Activated T-cell treated with anti-CD3 and anti-CD28 coated beads, Interleukin-2, amount 50 U/mL, for 72 hours (primary cell): ENCODE measurements around the gene RNASEH1. TPM values are rescaled to one million over a fixed set of nuclear protein-coding genes. Genes with fewer than 3 reads are reported as not detected.
"Not testable (repeated sequence)": the region's sequence is repeated elsewhere in the genome, so short reads cannot be mapped to it uniquely, and the experiment has no call there.

ENCODE experiments used
- ATAC-seq, 2 donors: fragments of 150-1000 bp; cut with Tn5 transposase; replicated peaks in 1 of 2; 2 replicates each; pipeline ENCODE4 v1.10.0; 2021; ENCODE audit warnings: moderate library complexity in 2 of 2, mild to moderate bottlenecking in 1 of 2
- DNase-seq, 2 donors: peaks; one replicate each; pipeline ENCODE4 v3.0.0; 2021 to 2022; ENCODE audit warnings: mixed read lengths in 1 of 2
- H3K27ac Mint-ChIP-seq: one replicate; pipeline ENCODE4 v1.8.0; 2022; ENCODE audit warnings: mild to moderate bottlenecking, moderate library complexity, mixed read lengths
- H3K27me3 Mint-ChIP-seq: one replicate; pipeline ENCODE4 v1.8.0; 2022; ENCODE audit warnings: low read depth, mixed read lengths
- H3K36me3 Mint-ChIP-seq, 2 donors: one replicate each; pipeline ENCODE4 v1.8.0; 2022; ENCODE audit warnings: mixed read lengths in 2 of 2, mild to moderate bottlenecking in 1 of 2; ENCODE audit not compliant: insufficient read depth in 2 of 2
- H3K4me1 Mint-ChIP-seq: one replicate; pipeline ENCODE4 v1.8.0; 2022; ENCODE audit warnings: low read depth, mixed read lengths
- H3K4me3 Mint-ChIP-seq, 2 donors: one replicate each; pipeline ENCODE4 v1.8.0; 2022; ENCODE audit warnings: mild to moderate bottlenecking in 2 of 2, mixed read lengths in 2 of 2, moderate library complexity in 2 of 2
- H3K9me3 Mint-ChIP-seq, 2 donors: one replicate each; pipeline ENCODE4 v1.8.0; 2022; ENCODE audit warnings: mixed read lengths in 2 of 2
- total RNA-seq, 2 donors: library from RNA; stranded (reverse); gene quantifications; one replicate each; pipeline ENCODE4 v1.2.3, GENCODE V29; 2022

Gene RNASEH1
- total RNA-seq, 2 donors from 2014 or later = 23.4 to 24.1 TPM

- peaks cover 5% of the 10 kb centered on the region for H3K4me1 Mint-ChIP-seq
- peaks cover 3 to 9% of the 10 kb centered on the region in 2 donors for H3K36me3 Mint-ChIP-seq
- ATAC-seq = no peak
- no peaks in the 10 kb centered on the region for H3K9me3 Mint-ChIP-seq
- no peaks in the 10 kb centered on the region for H3K27me3 Mint-ChIP-seq
- H3K27ac Mint-ChIP-seq = no peak overlapping the region
- H3K4me3 Mint-ChIP-seq = no peak overlapping the region
- DNase-seq = no peak
Observed at GRCh38 chr2:3585261-3586109, 27.4 kb upstream of the RNASEH1 start.

GRCh38 chr2:3584608-3585260, 26.6 kb upstream of the RNASEH1 start:
- H3K4me3 Mint-ChIP-seq = no peak overlapping the region
- ATAC-seq = peak in 1 of 2 donors; percentile 26
- no peaks in the 10 kb centered on the region for H3K9me3 Mint-ChIP-seq
- H3K36me3 Mint-ChIP-seq = peaks cover 6 to 12% of the 10 kb centered on the region in 2 donors
- peaks cover 12% of the 10 kb centered on the region for H3K4me1 Mint-ChIP-seq
- DNase-seq = no peak
- H3K27me3 Mint-ChIP-seq = no peaks in the 10 kb centered on the region
- no peak overlapping the region for H3K27ac Mint-ChIP-seq

GRCh38 chr2:3584076-3584475, 25.9 kb upstream of the RNASEH1 start:
- no peak overlapping the region for H3K27ac Mint-ChIP-seq
- peaks cover 11 to 18% of the 10 kb centered on the region in 2 donors for H3K36me3 Mint-ChIP-seq
- H3K4me3 Mint-ChIP-seq = no peak overlapping the region
- no peaks in the 10 kb centered on the region for H3K9me3 Mint-ChIP-seq
- no peak for ATAC-seq
- no peaks in the 10 kb centered on the region for H3K27me3 Mint-ChIP-seq
- H3K4me1 Mint-ChIP-seq = peaks cover 19% of the 10 kb centered on the region
- DNase-seq = no peak

- Mint-ChIP-seq H3K4me1 (peaks cover 43% of the 10 kb centered on the region), H3K9me3 (no peaks in the 10 kb centered on the region), H3K27ac (no peak overlapping the region), H3K27me3 (no peaks in the 10 kb centered on the region), H3K36me3 (peaks cover 23 to 42% of the 10 kb centered on the region in 2 donors), H3K4me3 (no peak overlapping the region)
- ATAC-seq (peak in 1 of 2 donors; percentile 28), DNase-seq (no peak)
Observed at GRCh38 chr2:3581367-3582262, 23.5 kb upstream of the RNASEH1 start.

GRCh38 chr2:3580449-3580848, 22.3 kb upstream of the RNASEH1 start:
- H3K4me1 Mint-ChIP-seq = peaks cover 52% of the 10 kb centered on the region
- no peaks in the 10 kb centered on the region for H3K9me3 Mint-ChIP-seq
- no peak for DNase-seq
- H3K36me3 Mint-ChIP-seq = peaks cover 30 to 52% of the 10 kb centered on the region in 2 donors
- no peaks in the 10 kb centered on the region for H3K27me3 Mint-ChIP-seq
- H3K27ac Mint-ChIP-seq = peak overlapping the region; percentile 62
- no peak overlapping the region for H3K4me3 Mint-ChIP-seq
- no peak for ATAC-seq

- H3K4me1 Mint-ChIP-seq = peaks cover 61% of the 10 kb centered on the region
- H3K4me3 Mint-ChIP-seq = peak overlapping the region; percentile 46 to 94
- ATAC-seq = no peak
- DNase-seq = no peak
- H3K36me3 Mint-ChIP-seq = peaks cover 30 to 58% of the 10 kb centered on the region in 2 donors
- H3K9me3 Mint-ChIP-seq = no peaks in the 10 kb centered on the region
- peak overlapping the region; percentile 94 for H3K27ac Mint-ChIP-seq
- no peaks in the 10 kb centered on the region for H3K27me3 Mint-ChIP-seq
Observed at GRCh38 chr2:3578987-3579386, 20.9 kb upstream of the RNASEH1 start.

- H3K27ac Mint-ChIP-seq = peak overlapping the region; percentile 94
- H3K9me3 Mint-ChIP-seq, ATAC-seq, DNase-seq, H3K27me3 Mint-ChIP-seq: not testable (repeated sequence)
- peaks cover 28 to 55% of the 10 kb centered on the region in 2 donors for H3K36me3 Mint-ChIP-seq
- peak overlapping the region; percentile 94 to 95 for H3K4me3 Mint-ChIP-seq
- peaks cover 68% of the 10 kb centered on the region for H3K4me1 Mint-ChIP-seq
Observed at GRCh38 chr2:3576263-3576630, 18.1 kb upstream of the RNASEH1 start.

GRCh38 chr2:3575534-3576262, 17.6 kb upstream of the RNASEH1 start:
- Mint-ChIP-seq H3K27me3 (no peaks in the 10 kb centered on the region), H3K36me3 (peaks cover 28 to 52% of the 10 kb centered on the region in 2 donors), H3K4me3 (peak overlapping the region; percentile 94 to 95), H3K27ac (peak overlapping the region; percentile 94), H3K9me3 (no peaks in the 10 kb centered on the region), H3K4me1 (peaks cover 68% of the 10 kb centered on the region)
- DNase-seq = peak; percentile 13 to 28
- peak; percentile 19 to 25 for ATAC-seq

GRCh38 chr2:3574155-3574554, 16.0 kb upstream of the RNASEH1 start:
- no peak for DNase-seq
- H3K27ac Mint-ChIP-seq = peak overlapping the region; percentile 24

GRCh38 chr2:3572620-3573019, 14.5 kb upstream of the RNASEH1 start:
- Mint-ChIP-seq H3K27me3 (no peaks in the 10 kb centered on the region), H3K27ac (no peak overlapping the region), H3K36me3 (peaks cover 9 to 25% of the 10 kb centered on the region in 2 donors), H3K4me3 (no peak overlapping the region), H3K4me1 (peaks cover 39% of the 10 kb centered on the region), H3K9me3 (no peaks in the 10 kb centered on the region)
- DNase-seq (no peak), ATAC-seq (no peak)

More at GRCh38 chr2:3574155-3574554, 16.0 kb upstream of the RNASEH1 start:
- no peak for ATAC-seq
- Mint-ChIP-seq H3K4me1 (peaks cover 54% of the 10 kb centered on the region), H3K4me3 (peak overlapping the region; percentile 94 to 95), H3K9me3 (no peaks in the 10 kb centered on the region), H3K36me3 (peaks cover 19 to 41% of the 10 kb centered on the region in 2 donors), H3K27me3 (no peaks in the 10 kb centered on the region)

GRCh38 chr2:3571284-3571683, 13.2 kb upstream of the RNASEH1 start:
- no peak for ATAC-seq
- peaks cover 26% of the 10 kb centered on the region for H3K4me1 Mint-ChIP-seq
- no peaks in the 10 kb centered on the region for H3K27me3 Mint-ChIP-seq
- peaks cover 4 to 12% of the 10 kb centered on the region in 2 donors for H3K36me3 Mint-ChIP-seq
- no peak overlapping the region for H3K27ac Mint-ChIP-seq
- H3K4me3 Mint-ChIP-seq = no peak overlapping the region
- H3K9me3 Mint-ChIP-seq = peaks cover 0 to 2% of the 10 kb centered on the region in 2 donors
- no peak for DNase-seq

- ATAC-seq, H3K27me3 Mint-ChIP-seq, H3K4me3 Mint-ChIP-seq, H3K36me3 Mint-ChIP-seq, H3K27ac Mint-ChIP-seq, DNase-seq, H3K9me3 Mint-ChIP-seq: not testable (repeated sequence)
- H3K4me1 Mint-ChIP-seq = peaks cover 15% of the 10 kb centered on the region
Observed at GRCh38 chr2:3569656-3570055, 11.5 kb upstream of the RNASEH1 start.
